HG03280 (cell line): ENCODE data around the gene PLXNC1.

Source experiments
- ATAC-seq: cut with Tn5 transposase; IDR thresholded peaks from one replicate; pipeline ENCODE4 v1.9.1; 2021; ENCODE audit warnings: mild to moderate bottlenecking, moderate library complexity; ENCODE audit not compliant: unreplicated experiment

PLXNC1 gene

DNA sequence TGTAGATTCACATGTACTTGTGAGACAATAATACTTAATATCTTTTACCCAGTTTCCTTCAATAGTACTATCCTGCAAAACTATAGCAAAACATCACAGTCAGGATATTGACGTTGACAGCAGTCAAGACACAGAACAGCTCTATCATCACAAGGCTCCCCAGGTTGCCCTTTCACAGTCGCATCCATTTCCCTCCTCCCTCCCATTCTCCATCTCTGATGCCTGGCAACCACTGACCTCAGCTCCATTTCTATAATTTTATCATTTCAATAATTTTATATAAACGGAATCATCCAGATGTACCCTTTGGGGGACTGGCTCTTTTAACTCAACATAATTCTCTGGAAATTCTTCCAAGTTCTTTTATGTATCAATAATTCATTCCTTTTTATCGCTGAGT lies 81.5 kb downstream of the PLXNC1 start:
- no peak for ATAC-seq

DNA sequence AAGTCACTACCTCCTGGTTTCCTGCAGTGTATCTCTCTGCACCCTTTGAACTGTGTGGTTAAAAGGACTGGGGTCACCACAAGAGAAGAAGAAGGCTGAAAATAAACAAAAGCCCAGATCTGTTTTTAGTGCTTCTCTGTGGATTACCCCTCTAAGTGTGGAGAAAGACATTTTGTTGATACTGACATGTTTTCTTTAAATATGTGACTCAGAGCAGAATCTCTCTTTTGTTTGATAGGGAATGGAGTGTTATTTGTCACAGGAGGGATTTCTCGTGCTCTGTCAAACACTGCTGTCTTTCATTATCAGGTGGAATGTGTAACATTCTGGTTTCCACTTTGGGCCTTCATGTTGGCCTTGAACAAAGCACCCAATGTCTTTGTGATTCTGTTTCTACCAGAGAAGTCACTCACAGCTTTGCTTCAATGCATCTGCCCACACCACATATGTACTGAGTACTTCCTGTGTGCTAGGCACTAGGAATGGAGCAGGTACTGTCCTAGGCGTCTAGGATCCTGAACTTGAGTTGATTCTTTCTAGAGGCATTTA lies 82.1 kb downstream of the PLXNC1 start:
- ATAC-seq = no peak

DNA sequence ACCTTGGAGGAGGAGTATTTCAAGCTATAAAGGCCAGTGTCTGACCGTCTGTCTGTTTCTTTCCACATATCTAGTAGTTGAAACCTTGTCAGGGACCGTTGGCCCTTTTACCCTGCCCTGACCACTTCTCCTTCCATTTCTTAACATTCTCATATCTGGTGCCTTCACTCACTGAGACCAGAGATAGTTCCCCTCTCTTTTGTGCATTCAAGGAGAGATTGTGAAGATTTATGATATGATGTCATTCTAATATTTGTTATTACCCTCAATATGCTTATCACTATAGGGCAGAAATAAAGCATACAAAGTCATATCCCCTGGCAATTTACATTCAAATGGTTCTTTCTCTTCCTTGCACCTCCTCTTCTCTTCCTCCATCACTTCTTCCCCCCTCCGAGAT lies 83.3 kb downstream of the PLXNC1 start:
- no peak for ATAC-seq

DNA sequence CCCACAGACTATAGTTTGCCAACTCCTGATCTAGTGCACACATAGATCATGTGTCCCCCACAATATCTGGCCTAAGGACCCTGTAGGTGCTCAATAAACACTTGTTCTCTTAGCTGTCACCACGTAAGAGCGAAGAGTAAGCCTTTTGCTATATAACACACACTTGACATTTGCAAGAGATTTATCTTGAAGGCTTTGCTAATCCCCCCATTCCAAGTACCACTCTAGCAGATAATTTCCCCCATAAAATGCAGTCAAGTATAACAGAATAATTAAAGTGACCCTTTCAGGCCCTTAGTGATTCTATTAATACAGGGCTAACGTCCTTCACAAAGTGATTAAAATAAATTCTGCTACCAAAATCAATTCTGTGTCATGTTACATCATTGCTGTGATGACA lies 87.5 kb downstream of the PLXNC1 start:
- ATAC-seq = no peak

DNA sequence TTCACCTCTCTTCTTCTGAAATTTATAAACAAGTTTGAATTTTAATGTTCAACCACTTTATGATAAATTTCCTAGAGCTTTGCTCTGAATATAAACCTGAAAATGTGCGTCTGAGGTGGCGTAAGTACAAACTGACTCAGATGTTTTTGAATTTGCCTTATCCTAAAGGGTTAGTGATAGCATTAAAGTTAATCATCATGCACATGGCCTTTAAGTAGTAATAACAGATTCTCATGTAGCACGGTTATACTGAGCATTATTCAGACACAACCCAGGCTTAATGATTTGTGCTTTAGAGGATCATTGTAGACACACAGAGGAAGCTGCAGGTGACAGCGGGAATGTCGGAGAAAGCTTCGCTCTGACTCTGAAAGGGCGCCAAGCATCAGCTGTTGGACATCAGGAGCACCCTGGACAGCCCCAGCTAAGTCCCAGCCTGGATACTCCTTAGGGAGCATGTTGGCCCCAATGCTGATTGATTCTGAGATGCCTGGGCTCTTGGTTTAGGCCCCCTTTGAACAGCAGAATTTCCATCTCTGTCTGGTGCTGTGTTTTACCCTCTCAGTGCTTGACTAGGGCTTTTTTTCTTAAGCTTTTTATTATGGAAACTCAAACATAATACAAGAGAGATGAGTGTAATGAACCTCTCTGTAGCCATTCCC lies 91.1 kb downstream of the PLXNC1 start:
- peak; percentile 21 for ATAC-seq

DNA sequence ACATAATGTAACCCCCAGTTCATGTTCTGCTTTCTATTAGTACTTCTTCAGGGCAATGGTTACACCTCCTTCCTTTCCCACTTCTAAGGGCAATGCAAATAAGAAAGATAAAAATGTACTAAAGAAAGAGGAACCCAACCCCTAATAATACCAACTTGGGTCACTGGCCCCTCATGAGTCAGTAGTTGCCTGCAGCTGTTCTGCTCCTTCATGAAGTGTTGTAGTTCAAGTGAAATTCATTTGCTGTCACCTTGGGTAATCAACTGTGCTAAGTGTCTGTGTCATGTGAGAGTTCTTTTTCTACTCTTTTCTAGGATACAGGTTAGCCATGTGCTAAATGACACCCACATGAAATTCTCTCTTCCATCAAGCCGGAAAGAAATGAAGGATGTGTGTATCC lies 91.8 kb downstream of the PLXNC1 start:
- peak; percentile 77 for ATAC-seq

DNA sequence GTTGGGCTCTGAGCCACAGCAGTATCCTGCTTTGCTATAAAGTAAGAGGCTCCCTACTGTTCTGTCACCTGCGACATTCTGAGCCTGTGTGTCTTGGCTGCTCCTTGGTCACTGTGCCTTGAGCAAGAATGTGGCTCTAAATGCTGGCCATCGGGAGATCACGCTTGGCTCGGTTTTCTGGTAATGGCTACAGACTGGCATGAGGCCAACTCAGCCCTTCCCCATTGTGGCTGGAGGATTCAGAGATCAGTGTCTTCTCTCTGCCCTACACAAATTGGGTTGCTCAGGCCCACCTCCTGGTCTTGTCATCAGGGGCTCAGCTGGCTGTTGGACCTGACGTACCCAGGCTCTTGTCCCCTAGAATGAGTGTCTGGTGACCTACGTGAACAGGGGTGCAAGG lies 94.5 kb downstream of the PLXNC1 start:
- ATAC-seq = no peak

DNA sequence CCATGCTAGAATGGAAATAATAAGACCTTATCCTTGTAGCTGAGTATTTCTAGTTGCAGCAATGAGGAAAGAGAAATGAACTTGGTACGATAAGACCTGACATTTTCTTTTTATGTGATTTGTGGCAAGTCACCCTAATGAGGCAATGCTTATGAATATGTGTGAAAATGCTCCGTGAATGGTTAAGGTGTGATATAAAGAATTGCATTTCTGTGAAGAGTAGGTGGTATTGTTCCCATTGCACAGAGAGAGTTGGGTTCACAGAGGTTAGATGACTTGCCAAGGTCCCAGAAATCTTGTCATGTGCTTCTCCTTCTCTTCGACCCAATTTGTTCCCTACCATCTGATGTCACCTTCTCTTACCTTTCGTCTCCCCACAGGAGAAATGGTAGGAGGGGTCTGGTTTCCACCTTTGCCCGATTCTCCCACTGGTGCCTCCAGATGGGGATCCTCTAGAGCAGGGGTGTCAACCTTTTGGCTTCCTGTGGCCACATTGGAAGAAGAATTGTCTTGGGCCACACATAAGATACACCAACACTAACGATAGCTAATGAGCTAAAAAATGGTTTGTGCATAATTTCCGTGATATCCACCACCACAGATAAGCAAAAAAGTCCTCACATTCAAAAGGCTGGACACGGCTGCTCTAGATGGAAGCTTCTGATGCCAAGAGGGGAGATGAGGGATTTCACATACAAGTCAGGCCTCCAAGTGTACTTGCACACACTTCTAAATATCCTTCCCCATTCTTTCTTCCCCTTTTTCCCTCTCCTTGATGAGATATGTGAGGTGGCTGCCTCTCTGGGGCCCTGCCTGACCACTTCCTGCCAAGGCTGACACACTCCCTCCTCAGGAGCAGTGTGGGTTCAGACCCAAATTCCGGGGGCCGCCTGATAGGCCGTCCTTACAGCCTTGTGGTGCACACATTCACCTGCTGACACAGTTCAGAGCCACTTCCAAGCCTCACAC lies 96.1 kb downstream of the PLXNC1 start:
- ATAC-seq = no peak

DNA sequence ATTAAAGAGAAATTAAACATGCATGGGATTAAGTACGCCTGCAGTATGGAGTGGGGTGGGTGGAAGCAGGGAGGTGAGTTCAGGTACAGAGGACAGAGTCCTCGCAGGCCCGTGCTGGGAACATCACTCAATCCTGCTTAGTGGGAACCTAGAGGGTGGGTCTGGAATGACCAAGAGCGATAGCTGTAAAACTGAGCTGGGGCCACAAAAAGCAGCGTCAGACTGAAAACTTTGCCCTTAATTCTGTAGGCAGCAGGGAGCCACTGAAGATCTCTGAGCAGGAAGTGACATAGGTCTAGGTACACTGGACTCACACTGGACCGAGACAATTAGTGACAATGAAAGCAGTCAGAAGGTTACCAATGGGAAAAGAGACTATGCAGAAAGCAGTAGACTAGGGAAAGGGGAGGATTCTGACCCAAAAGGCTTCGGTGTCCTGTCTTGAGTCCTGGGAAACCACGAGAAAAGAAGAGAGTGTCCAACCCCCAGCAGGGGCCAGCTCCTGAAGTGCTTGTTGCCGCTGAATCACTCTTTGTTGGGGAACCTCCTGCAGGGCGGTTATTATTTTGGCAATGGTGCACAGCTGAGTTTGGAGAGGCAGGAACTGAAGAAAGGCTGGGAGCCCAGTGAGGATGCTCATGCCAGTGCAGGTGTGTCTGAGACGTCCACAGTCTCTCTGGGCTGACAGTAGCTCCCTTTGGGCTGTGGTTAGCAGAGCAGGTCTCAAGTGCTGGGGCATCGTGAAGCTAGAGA lies 97.4 kb downstream of the PLXNC1 start:
- ATAC-seq = no peak

DNA sequence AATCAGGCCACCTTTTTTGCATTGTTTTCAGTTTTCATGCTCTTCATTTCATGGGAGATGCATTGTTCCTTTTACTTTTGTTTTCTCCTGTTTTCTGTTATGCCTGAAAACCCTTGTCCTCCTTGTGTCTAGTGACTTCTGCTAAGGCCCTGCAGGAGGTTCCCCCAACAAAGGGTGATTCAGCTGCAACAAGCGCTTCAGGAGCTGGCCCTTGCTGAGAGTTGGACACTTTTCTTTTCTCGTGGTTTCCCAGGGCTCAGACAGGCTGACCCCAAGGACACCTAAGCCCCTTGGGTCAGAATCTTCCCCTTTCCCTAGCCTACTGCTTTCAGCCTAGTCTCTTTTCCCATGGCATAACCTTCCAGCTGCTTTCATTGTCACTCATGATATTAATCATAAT lies 98.9 kb downstream of the PLXNC1 start:
- no peak for ATAC-seq

DNA sequence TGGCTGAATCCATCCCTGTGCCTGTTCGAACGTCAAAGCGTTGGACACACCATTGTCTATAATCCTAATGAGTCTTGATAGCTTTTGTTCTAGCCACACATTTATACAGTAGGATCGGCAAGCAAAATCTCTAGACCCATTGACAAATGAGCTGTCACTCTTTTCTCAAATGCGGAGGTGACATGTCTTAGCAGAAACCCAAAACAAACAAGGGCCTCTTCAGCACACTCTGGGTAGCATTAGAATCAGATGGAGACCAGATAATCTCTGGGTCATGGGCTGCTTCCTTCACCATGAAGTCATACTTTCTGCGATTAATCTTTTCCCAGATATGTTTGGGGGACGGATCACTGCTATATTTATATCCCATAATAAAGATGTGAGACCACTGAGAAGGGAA lies 100.2 kb downstream of the PLXNC1 start:
- ATAC-seq = no peak

DNA sequence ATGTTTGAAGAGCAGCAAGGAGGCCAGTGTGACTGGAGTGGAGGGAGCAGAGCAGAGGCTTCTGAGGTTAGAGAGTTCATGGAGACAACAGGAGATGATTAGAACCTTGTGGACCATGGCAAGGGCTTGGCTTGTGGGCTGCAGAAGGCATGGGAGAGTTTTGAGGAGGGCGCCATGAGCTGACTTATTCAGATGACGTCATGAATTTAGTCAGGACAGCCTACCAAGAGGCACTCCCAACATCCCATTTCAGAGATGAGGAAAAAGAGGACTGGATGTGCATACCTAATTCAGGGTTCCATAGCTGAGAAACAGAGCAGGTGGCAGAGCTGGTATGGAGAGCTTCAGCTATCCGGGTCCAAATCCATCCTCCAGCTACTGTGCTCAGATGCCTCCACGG lies 101.8 kb downstream of the PLXNC1 start:
- ATAC-seq = no peak

DNA sequence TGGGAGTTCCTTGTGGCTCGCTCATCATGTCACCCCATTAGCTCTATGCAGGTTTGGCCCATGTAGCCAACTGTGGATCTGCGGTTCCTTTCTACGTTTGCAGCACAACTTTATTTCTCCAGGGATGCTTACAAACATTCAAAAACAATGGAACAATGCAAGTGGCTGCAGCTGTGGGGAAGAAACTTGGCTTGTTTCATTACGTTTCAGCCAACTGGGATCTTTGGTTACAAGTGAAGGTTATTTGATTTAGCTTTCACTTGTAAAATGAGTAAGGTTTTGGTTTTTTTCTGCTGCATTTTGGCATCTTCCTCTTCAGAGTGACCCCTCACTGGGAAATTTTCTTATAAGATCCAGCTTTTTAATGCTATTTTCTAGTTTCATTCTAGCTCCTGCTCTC lies 105.9 kb downstream of the PLXNC1 start:
- no peak for ATAC-seq

DNA sequence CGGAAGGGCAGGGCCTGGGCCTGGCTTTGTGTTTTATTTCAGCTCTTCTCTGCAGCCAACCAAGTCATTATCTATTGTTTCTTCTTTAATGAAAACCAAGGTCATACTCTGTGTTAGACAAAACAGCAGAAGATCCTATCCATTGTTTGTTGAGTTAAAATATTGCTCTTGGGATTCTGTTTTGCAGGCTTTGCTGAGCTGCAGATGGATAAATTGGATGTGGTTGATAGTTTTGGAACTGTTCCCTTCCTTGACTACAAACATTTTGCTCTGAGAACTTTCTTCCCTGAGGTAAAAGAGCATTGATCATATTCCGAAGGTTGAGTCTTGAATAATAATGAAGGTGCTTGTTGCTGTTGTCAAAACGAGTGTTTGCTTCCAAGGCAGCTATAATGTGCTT lies 106.6 kb downstream of the PLXNC1 start:
- no peak for ATAC-seq

DNA sequence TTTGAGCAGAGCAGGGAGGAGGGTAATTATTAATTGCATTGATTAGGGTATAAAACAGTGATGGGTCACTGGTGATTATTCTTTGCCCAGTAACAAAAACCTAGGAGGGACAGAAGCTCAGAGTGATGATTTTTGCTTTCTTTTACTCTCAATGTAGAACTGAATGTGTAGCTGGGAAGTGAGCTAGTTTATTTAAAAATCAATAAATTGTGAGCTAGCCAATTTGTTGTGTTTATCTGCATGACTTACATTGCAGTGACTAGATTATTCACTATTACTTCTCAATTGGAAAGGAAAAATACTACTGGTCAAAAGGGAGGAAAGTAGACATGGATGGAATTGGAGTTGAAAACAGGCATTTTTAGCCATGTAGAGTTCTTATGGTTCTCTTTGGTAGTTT lies 107.1 kb downstream of the PLXNC1 start:
- no peak for ATAC-seq

DNA sequence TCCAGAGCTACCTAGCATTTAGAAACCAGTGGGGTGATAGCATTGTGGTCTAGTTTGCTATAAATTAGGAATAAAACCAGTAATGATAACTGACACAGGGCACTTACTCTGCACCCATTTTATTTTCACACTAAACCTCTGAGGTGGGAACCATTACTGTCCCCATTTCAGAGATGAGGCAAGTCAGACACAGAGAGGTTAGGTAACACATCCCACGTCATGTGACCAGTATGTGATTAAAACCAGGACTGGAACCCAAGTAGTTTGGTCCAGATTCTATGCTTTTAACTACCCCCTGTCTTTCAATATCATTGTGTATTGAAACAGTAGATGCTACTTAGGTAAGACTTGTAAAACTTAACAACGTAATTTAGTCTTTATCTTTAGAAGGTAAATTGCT lies 110.2 kb downstream of the PLXNC1 start:
- ATAC-seq = peak; percentile 54

DNA sequence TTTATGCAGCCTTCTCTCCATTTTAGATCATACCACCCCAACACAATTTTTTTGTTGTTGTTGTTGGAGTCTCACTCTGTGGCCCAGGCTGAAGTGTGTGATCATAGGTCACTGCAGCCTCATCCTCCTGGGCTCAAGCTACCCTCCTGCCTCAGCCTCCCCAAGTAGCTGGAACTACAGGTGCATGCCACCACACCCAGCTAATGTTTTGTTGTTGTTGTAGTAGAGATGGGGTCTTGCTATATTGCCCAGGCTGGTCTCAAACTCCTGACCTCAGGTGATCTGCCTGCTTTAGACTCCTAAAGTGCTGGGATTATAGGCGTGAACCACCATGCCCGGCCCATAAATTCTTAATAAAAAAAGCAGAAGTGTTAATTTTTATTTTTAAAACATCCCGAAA lies 111.6 kb downstream of the PLXNC1 start:
- no peak for ATAC-seq

DNA sequence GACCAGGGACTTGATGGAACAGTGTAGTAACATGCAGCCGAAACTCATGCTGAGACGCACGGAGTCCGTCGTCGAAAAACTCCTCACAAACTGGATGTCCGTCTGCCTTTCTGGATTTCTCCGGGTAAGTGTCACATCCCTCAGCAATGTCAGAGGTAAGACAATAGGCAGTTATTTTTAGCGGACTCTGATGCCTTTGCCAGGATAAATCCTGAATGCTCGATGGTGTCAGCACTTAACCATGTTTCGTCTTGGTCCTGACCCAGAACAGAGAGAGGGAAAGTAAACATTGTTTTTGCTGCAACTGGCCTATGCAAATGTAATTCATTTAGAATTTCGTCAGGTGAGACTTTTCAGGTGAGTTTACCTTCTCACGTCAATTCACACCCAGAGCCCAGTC lies 112.3 kb downstream of the PLXNC1 start:
- ATAC-seq = no peak

DNA sequence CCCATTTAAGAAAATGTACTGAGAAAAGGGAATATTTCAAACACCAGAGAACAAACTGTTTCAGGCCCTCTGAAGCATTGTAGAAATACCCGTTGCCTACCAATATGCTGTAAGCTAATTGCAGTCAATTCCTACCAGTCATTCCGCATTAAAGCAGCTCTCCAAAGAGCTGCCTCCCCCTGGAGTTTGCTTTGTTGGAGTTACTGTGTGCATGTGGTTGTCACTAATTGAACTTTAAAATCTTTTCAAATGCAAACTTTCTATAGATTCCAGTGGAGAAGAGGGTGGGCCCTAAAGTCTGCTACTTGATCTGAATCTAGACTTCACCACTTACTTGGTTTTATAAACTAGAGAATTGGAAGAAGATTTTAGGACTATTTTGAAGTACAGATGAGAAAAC lies 112.7 kb downstream of the PLXNC1 start:
- no peak for ATAC-seq

DNA sequence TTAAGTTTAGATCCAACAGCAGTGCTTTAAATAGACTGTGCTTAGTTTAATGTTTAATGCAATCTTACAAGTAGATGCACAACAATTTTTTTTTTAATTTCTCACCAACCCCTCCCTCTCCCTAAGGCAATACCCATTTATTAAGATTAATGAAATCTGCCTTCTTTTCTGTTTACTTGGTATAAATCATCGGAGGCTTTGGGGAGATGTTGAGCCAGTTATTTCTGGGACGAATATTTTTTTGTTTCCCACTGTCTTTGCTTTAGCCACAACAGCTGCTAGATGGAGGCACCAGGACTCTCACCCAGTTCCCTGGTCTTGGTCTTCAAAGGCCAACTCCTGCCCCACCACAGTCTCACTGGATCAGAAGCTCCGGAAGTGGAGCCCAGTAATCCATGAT lies 113.4 kb downstream of the PLXNC1 start:
- no peak for ATAC-seq

DNA sequence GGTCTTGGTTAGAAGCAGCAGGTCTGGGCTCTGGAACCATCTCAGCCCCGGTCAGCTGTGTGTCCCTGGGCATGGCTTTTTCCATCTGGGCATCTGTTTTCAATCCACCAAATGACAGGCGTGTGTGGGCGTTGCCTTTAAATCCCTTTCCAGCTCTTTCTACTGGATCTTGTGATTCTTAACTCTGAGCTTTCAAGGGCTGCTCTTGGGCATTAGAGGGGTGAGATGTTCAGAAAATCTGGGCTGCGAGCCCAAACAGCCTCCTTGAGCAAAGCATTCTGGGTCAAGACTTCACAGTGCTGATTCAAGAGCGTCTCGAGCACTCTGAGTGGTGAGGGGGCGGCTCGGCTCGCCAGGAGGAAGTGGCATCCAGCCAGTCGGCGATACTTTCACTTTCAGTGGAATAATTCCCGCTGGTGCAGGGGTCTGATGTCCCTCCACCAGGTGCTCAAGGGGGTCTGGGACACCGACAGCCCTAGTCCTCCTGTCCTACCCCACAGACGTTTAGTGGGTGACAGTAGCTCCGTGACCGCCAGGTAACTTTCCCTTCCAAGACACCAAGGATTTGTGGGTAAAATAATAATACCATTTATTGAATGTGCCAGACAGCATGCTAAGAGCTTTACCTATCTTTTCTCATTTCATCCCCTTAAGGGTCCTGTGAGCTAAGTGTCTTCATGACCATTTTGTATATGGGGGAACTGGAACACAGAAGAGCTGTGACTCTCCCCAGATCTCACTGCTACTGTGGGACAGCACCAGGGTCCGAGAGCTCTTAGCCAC lies 114.0 kb downstream of the PLXNC1 start:
- peak; percentile 45 for ATAC-seq
